Esophagus muscularis mucosa (tissue), 4 donors: ENCODE results near the gene DOCK6. TPM values are rescaled to one million over a fixed set of nuclear protein-coding genes. Genes with fewer than 3 reads are reported as not detected.

Experiments
- DNase-seq: peaks from one replicate; pipeline ENCODE4 v3.0.0-alpha.2; 2017; ENCODE audit errors: extremely low spot score
- H3K27ac ChIP-seq, 4 donors: fragments of 200-600 bp; sonication (generic); replicated peaks in 1 of 4; 1 replicate in 3 of 4; 2 replicates in 1 of 4; pipeline ENCODE4 v1.5.1; 2016 to 2019; ENCODE audit warnings: mild to moderate bottlenecking in 1 of 4
- H3K27me3 ChIP-seq, 4 donors: fragments of 200-600 bp; sonication (generic); one replicate each; pipeline versions ENCODE4 v1.5.1 to v1.6.0; 2016 to 2019
- H3K36me3 ChIP-seq, 4 donors: fragments of 200-600 bp; sonication (generic); one replicate each; pipeline ENCODE4 v1.5.1; 2016 to 2019
- H3K4me1 ChIP-seq, 4 donors: fragments of 200-600 bp; sonication (generic); one replicate each; pipeline ENCODE4 v1.5.1; 2016 to 2019
- H3K4me3 ChIP-seq, 4 donors: fragments of 200-600 bp; sonication (generic); 1 replicate in 2 of 4; 2 replicates in 2 of 4; pipeline ENCODE4 v1.5.1; 2016 to 2019; ENCODE audit warnings: mild to moderate bottlenecking in 4 of 4, moderate library complexity in 1 of 4
- H3K9me3 ChIP-seq, 4 donors: fragments of 200-600 bp; sonication (generic); 1 replicate in 3 of 4; 2 replicates in 1 of 4; pipeline ENCODE4 v1.5.1; 2016 to 2019
- EP300 ChIP-seq: sonication (generic); formaldehyde crosslinking; IDR thresholded peaks from one replicate; pipeline ENCODE4 v1.6.1; 2017; ENCODE audit warnings: antibody characterized with exemption
- POLR2A ChIP-seq: fragments of 450-650 bp; IDR thresholded peaks from one replicate; pipeline ENCODE4 v1.6.1; 2017; ENCODE audit warnings: antibody characterized with exemption, moderate library complexity, mild to moderate bottlenecking, low read depth
- POLR2AphosphoS5 ChIP-seq, 2 donors: sonication (generic); formaldehyde crosslinking; IDR thresholded peaks; one replicate each; pipeline ENCODE4 v1.6.1; 2017; ENCODE audit warnings: antibody characterized with exemption in 2 of 2
- WGBS: methylation state at CpG from one replicate; pipeline ENCODE4 v1.1.5; 2018; 5-methylcytosine and 5-hydroxymethylcytosine counted together
- intact Hi-C: fragments of 100-400 bp; cut with DNase I; formaldehyde crosslinking; loops from one replicate; pipeline ENCODE4 v1.15.1; 2023
- total RNA-seq, 4 donors: library from RNA; depleted of rRNA; stranded (reverse); fragments of >200 nt; gene quantifications; one replicate each; pipeline versions ENCODE4 v1.1.0 to v1.2.1, GENCODE V29; 2016
- TF ChIP-seq, protein P1 (sequence below), 3 experiments: fragments of 200-600 bp in 2 of 3; fragments of 450-650 bp in 1 of 3; sonication (generic) in 2 of 3; IDR thresholded peaks; one replicate each; pipeline ENCODE4 v1.5.1; 2017 to 2019; ENCODE audit warnings: antibody characterized with exemption in 3 of 3, mild to moderate bottlenecking in 2 of 3, moderate library complexity in 1 of 3

The DOCK6 gene
- total RNA-seq, 4 donors from 2014 or later = 32.6 to 51.0 (median 40.1) TPM

DNA sequence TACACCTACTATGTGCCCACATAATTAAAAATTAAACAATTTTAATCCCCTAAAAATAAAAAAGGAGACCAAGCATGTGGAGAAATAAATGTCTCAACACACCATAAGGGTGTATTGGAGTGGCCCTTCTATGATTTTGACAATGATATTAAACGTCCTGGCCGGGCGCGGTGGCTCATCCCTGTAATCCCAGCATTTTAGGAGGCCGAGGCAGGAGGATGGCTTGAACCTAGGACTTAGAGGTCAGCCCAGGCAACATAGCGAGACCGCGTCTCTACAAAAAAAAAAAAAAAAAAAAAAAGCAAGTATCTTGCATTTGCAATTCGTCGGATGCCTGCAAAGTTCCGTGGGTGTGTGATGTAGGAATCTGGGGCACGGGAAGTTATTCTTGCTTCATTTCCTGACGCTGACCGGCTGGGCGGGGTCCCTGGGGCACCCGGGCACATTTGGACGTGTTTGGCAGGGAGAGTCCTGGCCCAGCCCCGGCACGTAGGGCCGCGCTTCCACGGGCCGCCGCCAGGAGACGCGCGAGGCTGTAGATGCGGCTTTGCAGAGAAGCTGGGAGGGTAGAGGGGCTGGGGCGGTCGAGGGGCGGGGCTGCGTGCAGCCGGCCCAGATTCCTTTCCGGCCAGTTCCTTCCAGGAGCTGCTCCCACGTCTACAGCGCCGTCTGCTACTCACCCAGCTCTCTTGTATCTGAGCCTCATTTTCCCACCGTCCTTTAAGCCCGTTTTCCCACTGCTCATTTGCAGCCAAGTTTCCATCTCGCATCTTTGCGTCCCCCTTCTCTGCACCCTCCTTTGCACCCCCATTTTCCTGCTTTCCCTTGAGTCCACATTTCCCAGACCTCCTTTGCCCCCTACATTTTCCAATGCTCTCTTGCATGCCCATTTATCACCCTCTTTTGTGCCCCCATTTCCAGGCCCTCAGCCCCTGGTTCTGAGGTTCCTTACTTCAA is 31.4 kb upstream of the DOCK6 start:
- H3K9me3 ChIP-seq = no peaks in the 10 kb centered on the region
- intact Hi-C loops = loop anchor here (2.0 to 5.0 kb wide), 2 partner anchors 153 to 294 kb away; no protein-coding TSS in a partner anchor
- H3K27ac ChIP-seq = peak overlapping the region; percentile 45 to 63 (median 58)
- H3K27me3 ChIP-seq = no peaks in the 10 kb centered on the region
- TF ChIP-seq EP300 (no peak), POLR2AphosphoS5 (IDR thresholded peaks at IDR 0.05) (peak; percentile 75 to 86), POLR2A (no peak)
- TF ChIP-seq, protein P1, sequence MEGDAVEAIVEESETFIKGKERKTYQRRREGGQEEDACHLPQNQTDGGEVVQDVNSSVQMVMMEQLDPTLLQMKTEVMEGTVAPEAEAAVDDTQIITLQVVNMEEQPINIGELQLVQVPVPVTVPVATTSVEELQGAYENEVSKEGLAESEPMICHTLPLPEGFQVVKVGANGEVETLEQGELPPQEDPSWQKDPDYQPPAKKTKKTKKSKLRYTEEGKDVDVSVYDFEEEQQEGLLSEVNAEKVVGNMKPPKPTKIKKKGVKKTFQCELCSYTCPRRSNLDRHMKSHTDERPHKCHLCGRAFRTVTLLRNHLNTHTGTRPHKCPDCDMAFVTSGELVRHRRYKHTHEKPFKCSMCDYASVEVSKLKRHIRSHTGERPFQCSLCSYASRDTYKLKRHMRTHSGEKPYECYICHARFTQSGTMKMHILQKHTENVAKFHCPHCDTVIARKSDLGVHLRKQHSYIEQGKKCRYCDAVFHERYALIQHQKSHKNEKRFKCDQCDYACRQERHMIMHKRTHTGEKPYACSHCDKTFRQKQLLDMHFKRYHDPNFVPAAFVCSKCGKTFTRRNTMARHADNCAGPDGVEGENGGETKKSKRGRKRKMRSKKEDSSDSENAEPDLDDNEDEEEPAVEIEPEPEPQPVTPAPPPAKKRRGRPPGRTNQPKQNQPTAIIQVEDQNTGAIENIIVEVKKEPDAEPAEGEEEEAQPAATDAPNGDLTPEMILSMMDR (IDR thresholded peaks at IDR 0.05) = peak in 2 of 3 experiments; percentile 99 to 100
- peak; percentile 99 for DNase-seq
- H3K4me3 ChIP-seq = peak overlapping the region; percentile 29 to 37 (median 36)
- 4% methylated on average over 35 of the region's 41 CpGs for WGBS
- H3K4me1 ChIP-seq = peaks cover 6 to 26% (median 16%) of the 10 kb centered on the region in 4 donors
- H3K36me3 ChIP-seq = no peaks in the 10 kb centered on the region

DNA sequence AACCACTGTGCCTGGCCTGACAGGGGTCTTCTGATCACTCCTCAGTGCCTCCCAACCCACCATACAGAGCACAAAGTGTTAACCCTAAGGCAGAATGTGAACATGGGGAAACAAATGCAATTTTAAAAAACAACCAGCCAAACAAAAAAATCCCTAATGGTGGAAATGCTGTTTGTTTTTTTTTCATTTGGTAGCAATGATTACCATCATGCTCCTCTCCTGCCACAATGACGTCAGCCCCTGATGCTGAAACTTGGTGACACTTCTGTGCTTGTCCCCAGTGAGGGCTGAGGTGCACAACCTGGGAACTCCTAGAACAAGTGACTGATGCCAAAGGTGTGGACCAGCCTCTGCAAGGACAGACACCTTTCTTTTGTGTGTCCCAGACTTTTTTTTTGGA is 29.7 kb upstream of the DOCK6 start:
- Histone ChIP-seq H3K36me3 (no peaks in the 10 kb centered on the region), H3K4me1 (peaks cover 6 to 25% (median 16%) of the 10 kb centered on the region in 4 donors), H3K4me3 (no peak overlapping the region), H3K27ac (no peak overlapping the region), H3K27me3 (no peaks in the 10 kb centered on the region), H3K9me3 (no peaks in the 10 kb centered on the region)
- TF ChIP-seq EP300 (no peak), POLR2A (no peak), POLR2AphosphoS5 (IDR thresholded peaks at IDR 0.05) (no peak)
- TF ChIP-seq, protein P1 (IDR thresholded peaks at IDR 0.05) = no peak
- intact Hi-C loops = loop anchor here (2.0 to 5.0 kb wide), 2 partner anchors 155 to 295 kb away; no protein-coding TSS in a partner anchor
- DNase-seq = no peak
- 82% methylated on average over 1 of the region's 1 CpG for WGBS

DNA sequence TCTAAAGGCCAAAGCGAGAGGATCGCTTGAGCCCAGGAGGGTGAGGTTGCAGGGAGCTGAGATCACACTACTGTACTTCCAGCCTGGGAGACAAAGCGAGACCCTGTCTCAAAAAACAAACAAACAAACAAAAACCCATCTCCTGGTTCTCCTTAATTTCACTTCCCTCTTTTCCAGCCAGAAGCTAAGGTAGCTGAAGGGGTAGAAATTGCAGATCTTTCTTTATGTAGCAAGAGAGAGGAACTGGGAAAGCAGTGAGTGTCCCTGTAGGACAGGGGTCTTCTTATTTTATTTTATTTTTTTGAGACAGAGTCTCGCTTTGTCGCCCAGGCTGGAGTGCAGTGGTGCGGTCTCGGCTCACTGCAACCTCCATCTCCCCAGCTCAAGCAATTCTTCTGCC is 29.1 kb upstream of the DOCK6 start:
- DNase-seq = no peak
- peaks cover 9 to 25% (median 20%) of the 10 kb centered on the region in 4 donors for H3K4me1 ChIP-seq
- H3K36me3 ChIP-seq = no peaks in the 10 kb centered on the region
- 92% methylated on average over 7 of the region's 7 CpGs for WGBS
- H3K27ac ChIP-seq = no peak overlapping the region
- no peaks in the 10 kb centered on the region for H3K9me3 ChIP-seq
- intact Hi-C loops = loop anchor here (5.0 kb wide), 1 partner anchor 296 kb away; no protein-coding TSS in a partner anchor
- H3K4me3 ChIP-seq = no peak overlapping the region
- TF ChIP-seq POLR2AphosphoS5 (IDR thresholded peaks at IDR 0.05) (no peak), POLR2A (no peak), EP300 (no peak)
- TF ChIP-seq, protein P1 (IDR thresholded peaks at IDR 0.05) = no peak
- H3K27me3 ChIP-seq = no peaks in the 10 kb centered on the region

DNA sequence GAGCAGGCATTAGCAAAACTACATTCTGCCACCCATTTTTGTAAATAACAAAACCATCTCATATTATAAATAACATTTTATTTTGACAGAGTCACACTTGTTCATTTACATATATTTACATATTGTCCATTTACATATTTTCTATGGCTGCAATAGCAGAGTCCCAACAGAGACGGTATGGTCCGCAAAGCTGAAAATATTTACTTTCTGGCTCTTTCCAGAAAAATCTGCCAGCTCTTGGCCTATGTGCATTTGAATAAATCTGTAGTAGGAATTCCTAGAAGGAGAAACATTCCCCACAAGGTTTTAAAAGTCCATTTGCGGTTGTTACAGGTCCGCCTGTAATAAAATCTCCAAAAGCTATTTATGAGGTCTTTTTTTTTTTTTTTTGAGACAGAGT is 27.9 kb upstream of the DOCK6 start:
- DNase-seq = no peak
- WGBS = 76% methylated on average over 4 of the region's 4 CpGs
- Histone ChIP-seq H3K9me3 (no peaks in the 10 kb centered on the region), H3K27ac (no peak overlapping the region), H3K4me3 (no peak overlapping the region), H3K36me3 (no peaks in the 10 kb centered on the region), H3K4me1 (peaks cover 13 to 22% (median 21%) of the 10 kb centered on the region in 4 donors), H3K27me3 (no peaks in the 10 kb centered on the region)
- TF ChIP-seq POLR2A (no peak), EP300 (no peak)
- TF ChIP-seq, protein P1 (IDR thresholded peaks at IDR 0.05) = no peak
- intact Hi-C loops = loop anchor here (5.0 kb wide), 1 partner anchor 297 kb away; no protein-coding TSS in a partner anchor
